22Rv1 (cell line): Measurements from ENCODE around the gene OR6C68.
"Not testable (repeated sequence)": the region's sequence is repeated elsewhere in the genome, so short reads cannot be mapped to it uniquely, and the experiment has no call there.

Experiments
- H3K27ac ChIP-seq: fragments of 450-650 bp; 2 replicates; pipeline ENCODE4 v1.5.1; 2017
- CTCF ChIP-seq: fragments of 450-650 bp; IDR thresholded peaks from 2 replicates; pipeline ENCODE4 v1.5.1; 2017; ENCODE audit warnings: mild to moderate bottlenecking
- ZFX ChIP-seq: fragments of 450-650 bp; IDR thresholded peaks from 2 replicates; pipeline ENCODE4 v1.6.1; 2017; ENCODE audit warnings: antibody characterized with exemption, borderline replicate concordance

OR6C68 gene

GRCh38 chr12:55470088-55470829 is 21.9 kb upstream of the OR6C68 start, which contains the start of gene OR6C70:
TSS of gene OR6C70 (minus strand) at chr12:55470138. CDS start at chr12:55470138, 0 bp downstream.
- TF ChIP-seq ZFX (no peak), CTCF (no peak)

GRCh38 chr12:55472264-55472663 is 19.9 kb upstream of the OR6C68 start:
- no peak for TF ChIP-seq ZFX
- TF ChIP-seq CTCF = no peak
- no peak overlapping the region for H3K27ac ChIP-seq

More at GRCh38 chr12:55470088-55470829, 21.9 kb upstream of the OR6C68 start, which contains the start of gene OR6C70:
- H3K27ac ChIP-seq = no peak within 1 kb of the TSS

- not testable (repeated sequence) for H3K27ac ChIP-seq
Observed at GRCh38 chr12:55479136-55479535, 13.0 kb upstream of the OR6C68 start.

- H3K27ac ChIP-seq = not testable (repeated sequence)
Observed at GRCh38 chr12:55484284-55484683, 7.9 kb upstream of the OR6C68 start.

GRCh38 chr12:55495490-55495889 is 3.3 kb downstream of the OR6C68 start:
- H3K27ac ChIP-seq = no peak overlapping the region
- TF ChIP-seq CTCF = no peak
- TF ChIP-seq ZFX = no peak

- TF ChIP-seq ZFX (no peak), CTCF (no peak)
- H3K27ac ChIP-seq = no peak overlapping the region
Observed at GRCh38 chr12:55499231-55499630, 7.1 kb downstream of the OR6C68 start.

GRCh38 chr12:55499810-55500252 is 7.7 kb downstream of the OR6C68 start:
- TF ChIP-seq CTCF (no peak), ZFX (no peak)
- H3K27ac ChIP-seq = no peak overlapping the region

- no peak overlapping the region for H3K27ac ChIP-seq
- TF ChIP-seq ZFX = no peak
- TF ChIP-seq CTCF = no peak
Observed at GRCh38 chr12:55501601-55502000, 9.4 kb downstream of the OR6C68 start.
